HG03064 (cell line): ENCODE measurements around the gene SLC35F5.
"Not testable (repeated sequence)": the region's sequence is repeated elsewhere in the genome, so short reads cannot be mapped to it uniquely, and the experiment has no call there.

Experiments
- ATAC-seq: cut with Tn5 transposase; IDR thresholded peaks from one replicate; pipeline ENCODE4 v1.9.1; 2021; ENCODE audit warnings: low read depth; ENCODE audit not compliant: unreplicated experiment

SLC35F5 gene, protein sequence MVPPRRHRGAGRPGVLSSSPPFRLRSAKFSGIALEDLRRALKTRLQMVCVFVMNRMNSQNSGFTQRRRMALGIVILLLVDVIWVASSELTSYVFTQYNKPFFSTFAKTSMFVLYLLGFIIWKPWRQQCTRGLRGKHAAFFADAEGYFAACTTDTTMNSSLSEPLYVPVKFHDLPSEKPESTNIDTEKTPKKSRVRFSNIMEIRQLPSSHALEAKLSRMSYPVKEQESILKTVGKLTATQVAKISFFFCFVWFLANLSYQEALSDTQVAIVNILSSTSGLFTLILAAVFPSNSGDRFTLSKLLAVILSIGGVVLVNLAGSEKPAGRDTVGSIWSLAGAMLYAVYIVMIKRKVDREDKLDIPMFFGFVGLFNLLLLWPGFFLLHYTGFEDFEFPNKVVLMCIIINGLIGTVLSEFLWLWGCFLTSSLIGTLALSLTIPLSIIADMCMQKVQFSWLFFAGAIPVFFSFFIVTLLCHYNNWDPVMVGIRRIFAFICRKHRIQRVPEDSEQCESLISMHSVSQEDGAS

GRCh38 chr2:113756355-113757137, at the start of gene SLC35F5:
Gene SLC35F5, minus strand, starts transcription at chr2:113756642. Its CDS starts 233 bp downstream, at chr2:113756409.
- peak; percentile 88 for ATAC-seq

DNA sequence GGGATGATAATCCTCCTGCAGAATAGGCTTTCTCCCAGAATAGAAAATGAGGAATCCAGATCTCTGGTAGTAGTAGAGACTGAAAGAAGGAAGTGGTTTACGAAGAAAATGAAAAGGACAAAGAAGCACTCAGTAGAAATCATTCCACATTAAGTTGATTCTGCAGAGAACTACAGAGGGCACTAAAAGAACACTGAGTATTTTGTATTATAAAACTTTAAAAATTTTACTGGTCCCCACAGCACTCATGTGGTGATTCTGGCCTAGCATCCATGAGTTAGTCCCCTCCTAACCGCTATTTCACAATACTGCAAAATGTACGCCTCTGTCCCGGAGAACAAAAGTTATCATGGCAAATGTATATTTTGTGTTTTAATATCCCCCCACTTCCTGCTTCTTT, 42.9 kb upstream of the SLC35F5 start:
- no peak for ATAC-seq

- no peak for ATAC-seq
These were observed 40.8 kb upstream of the SLC35F5 start for GRCh38 chr2:113797237-113797636.

DNA sequence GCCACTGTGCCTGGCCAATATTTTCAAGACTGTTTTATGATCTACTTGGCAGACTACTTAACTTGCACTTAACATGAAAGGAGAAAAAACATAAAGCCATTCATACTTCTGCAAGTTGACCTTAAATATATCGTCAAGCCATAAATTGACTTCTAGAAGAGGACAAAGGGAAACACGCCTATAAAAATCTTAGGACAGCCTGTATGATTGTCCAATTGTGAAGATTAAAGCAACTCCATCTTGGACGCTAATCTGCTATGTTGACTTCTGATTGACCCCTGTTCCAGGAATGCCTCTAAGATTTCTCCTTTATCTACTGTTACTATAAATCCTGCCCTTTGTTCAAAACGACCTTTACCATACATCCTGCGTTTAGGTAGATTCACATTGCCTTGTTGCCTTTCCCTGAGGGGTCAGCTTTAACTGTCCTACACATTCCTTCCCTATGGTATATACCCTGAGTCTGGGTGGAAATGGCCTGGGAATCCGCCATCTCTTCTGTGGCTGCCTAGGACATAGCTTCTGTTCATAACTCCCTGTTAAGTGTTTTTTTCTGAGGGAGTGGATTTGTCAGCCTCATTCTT, 40.2 kb upstream of the SLC35F5 start:
- ATAC-seq = no peak

DNA sequence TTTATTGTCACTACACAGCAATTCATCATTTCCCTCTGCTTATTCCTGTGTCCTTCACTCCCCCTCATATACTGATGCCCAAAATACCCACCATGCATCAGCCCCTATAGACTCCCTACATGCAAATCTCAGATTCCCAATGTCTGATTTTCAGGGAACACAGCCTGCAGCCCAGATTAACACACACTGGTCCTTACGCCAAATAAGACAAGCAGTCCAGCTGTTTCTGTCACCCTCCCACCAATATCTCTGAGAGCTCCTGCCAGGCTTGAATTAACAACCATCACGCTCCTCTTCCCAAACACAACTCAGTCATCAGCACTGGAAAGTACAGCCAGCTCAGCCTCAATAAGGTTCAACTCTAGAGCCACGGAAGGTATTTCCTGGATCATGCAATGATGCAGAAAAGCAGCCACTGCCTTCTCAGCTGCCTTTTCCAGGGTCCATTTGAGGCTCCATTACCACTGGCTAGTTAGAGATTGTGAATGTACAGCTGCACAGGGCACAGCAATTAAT, 39.0 kb upstream of the SLC35F5 start:
- no peak for ATAC-seq

GRCh38 chr2:113791697-113792590, 35.5 kb upstream of the SLC35F5 start:
- peak; percentile 93 for ATAC-seq

DNA sequence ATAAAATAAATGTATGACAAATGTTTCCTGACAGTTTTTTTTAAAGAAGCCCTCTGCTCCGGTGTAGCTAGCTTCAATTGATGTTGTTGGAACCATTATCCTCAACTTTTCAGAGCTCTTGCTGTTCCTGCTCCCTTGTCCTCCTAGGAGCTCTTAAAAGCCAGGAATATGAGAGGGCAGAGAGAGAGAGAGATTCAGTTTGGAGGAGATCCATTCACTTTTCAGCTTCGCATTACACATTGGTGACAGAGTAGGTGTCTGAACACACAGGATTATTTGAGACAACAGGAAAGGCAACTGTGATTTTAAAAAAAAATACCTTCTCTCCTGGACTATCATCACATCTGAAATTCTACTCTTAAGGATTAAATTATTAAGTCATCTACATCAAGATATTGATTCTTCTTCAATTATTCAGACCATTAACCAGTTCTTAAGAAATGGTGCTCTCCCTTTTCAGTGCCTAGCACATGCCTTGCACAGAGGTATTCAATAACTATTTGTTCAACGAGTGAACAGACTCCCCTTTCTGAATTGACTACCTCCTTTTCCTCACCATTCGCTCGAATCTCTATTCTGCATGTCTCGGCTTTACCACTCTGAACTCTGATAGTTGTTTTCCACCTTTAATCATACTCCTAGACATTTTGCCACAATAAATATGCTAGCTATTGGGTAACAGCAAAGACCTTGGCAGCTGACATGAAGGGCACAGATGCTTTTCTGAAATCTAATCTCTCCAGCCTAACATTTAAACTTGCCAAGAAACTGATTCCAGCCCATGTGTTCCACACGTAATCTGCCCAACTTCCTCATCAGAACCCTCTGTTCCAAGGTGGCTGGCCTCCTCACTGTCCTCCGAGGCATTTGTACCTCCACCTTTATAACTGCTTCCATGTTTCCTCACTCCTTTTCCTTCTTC, 28.6 kb upstream of the SLC35F5 start:
- no peak for ATAC-seq

- no peak for ATAC-seq
These were observed 24.0 kb upstream of the SLC35F5 start for GRCh38 chr2:113780472-113780871.

DNA sequence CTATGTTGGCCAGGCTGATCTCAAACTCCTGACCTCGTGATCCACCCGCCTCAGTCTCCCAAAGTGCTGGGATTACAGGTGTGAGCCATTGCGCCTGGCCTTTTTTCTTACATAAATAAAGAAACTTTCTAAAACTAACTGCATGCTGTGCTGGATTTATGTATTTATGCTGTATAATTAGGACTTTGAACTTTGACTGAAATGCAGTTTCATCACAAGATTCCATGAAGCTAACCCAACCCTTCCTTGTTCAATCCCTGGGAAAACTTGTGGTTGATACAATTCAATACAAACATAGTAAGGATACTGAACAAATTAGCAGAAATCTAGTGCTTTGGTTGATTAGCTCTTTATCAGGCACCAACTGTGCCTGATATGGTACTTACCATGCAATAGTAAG, 20.9 kb upstream of the SLC35F5 start:
- no peak for ATAC-seq

DNA sequence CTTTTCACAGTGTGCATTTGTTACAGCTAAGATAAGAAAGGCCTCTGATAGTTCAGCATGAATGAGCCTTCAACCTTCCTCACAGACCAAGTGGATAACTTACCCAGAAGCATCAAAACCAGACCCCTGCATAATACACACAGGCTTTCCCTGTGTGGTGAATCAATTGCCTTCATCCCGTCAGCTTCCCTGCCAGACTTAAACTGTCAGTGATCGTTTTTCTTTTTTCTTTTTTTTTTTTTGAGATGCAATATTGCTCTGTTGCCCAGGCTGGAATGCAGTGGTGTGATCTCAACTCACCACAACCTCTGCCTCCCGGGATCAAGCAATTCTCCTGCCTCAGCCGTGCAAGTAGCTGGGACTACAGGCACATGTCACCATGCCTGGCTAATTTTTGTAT, 20.5 kb upstream of the SLC35F5 start:
- ATAC-seq = no peak

DNA sequence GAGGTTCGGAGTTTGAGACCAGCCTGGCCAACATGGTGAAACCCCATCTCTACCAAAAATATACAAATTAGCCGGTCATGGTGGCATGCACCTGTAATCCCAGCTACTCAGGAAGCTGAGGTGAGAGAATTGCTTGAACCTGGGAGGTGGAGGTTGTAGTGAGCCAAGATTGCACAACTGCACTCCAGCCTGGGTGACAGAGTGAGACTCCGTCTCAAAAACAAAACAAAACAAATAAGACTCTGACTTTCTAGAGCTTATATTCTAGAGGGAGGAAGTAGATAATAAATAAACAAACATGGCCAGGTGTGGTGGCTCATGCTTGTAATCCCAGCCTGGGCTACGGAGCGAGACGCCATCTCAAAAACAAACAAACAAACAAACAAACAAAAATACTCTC, 18.2 kb upstream of the SLC35F5 start:
- not testable (repeated sequence) for ATAC-seq

- ATAC-seq = no peak
These were observed 14.5 kb upstream of the SLC35F5 start for GRCh38 chr2:113770929-113771328.

DNA sequence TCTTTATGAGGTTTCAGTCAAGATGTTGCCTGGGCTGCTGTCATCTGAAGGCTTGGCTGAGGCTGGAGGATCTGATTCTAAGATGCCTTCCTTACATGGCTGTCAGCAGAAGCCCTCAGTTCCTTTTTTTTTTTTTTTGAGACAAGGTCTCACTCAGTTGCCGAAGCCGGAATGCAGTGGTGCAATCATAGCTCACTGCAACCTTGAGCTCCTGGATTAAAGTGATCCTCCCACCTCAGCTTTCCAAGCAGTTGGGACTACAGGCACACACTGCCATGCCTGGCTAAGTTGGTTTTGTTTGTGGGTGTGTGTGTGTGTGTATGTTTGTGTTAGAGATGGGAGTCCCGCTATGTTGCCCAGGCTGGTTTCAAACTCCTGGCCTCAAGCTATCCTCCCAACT, 13.1 kb upstream of the SLC35F5 start:
- ATAC-seq = no peak

- ATAC-seq = no peak
These were observed 12.3 kb upstream of the SLC35F5 start for GRCh38 chr2:113768770-113769169.

DNA sequence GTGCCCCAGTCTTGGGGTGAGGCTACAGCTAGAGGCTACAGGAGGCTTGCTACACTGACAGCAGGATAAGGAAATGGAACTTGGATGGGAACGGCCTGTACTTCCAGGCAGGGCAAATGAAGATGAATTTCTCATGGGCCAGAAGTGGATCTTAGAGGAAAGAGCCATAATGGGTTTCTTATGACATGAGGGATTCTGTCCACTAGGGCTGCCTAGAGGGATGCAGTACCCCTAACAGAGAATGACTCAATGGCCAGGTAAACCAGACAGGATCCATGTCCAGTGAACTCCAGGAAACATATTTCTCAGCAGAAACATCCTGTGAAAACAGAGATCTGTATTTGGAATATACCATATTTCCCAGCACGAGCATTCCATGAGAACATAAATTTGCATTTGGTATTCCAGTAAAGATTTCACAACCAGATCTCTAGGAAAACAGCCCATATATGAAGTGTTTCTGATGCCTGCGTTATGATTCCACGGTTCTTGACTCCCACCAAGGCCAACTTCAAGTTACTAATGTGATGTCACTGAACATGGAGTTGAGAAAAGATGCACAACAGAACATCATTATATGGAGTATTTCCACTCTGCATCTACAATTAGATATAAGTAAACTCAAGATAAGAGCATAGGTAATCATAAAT, 11.5 kb upstream of the SLC35F5 start:
- ATAC-seq = no peak

DNA sequence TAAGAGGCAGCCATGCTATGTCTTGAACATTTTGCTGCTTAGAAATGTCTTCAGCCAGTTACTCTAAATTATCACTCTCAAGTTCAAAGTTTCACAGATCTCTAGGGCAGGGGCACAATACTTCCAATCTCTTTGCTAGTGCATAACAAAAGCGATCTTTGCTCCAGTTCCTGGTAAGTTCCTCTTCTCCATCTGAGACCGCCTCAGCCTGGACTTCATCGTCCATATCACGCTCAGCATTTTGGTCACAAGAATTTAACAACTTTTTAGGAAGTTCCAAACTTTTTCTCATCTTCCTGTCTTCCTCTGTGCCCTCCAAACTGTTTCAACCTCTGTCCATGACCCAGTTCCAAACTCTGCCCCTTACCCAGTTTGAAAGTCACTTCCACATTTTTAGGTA, 8.8 kb upstream of the SLC35F5 start:
- ATAC-seq = no peak

DNA sequence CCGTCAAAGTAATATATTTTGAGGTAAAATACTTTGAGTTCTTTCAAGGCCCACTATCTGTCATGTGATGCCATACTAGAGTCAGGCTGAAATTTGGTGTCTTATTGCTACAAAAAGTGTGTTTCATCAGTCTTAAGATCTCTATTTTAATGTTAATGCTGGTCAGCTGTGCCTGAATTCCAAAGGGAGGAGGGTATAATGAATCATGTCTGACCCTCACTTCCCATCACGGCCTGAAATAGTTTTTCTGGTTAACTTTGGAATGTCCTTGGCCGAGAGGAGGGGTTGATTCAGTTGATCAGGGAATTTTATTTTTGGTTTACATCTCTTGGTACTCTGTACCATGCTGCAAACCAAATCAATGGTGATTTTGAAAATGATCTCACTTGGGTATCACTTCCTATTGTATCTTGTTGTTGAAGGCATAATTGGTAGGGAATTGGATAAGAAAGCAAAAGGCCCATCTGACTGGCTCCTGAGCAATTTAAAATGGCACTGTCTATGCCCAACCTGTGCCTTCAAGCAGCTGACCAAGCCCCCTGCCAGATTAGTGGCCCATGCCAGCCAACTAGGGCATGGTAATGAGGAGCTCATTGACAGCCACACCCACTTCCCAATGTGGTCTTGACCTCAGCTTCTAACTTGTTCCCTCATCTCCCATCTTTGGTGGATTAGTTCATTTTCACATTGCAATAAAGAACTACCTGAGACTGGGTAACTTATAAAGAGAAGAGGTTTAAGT, 6.1 kb upstream of the SLC35F5 start:
- ATAC-seq = no peak

DNA sequence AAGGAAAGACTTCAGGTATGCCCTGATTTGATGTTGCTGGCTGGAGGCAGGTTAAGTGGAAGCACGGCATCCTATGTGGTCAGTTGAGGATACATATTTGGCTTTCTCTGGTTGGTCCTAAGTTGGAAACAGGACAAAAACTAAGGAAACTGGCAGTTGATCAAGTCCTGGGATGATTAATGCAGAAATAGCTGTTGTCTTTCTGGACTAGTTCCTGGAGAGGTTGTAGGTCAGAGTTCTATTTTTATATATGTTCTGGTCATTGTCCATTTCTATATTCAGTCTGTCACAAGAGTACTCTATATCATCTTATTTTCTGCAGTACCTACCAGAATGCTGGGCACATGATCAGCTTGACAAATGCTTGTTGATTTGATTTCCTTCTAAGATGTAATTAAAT, 4.0 kb upstream of the SLC35F5 start:
- no peak for ATAC-seq
